BLaER1 treated with 17β-estradiol and CSF1 and Interleukin-3, amounts not matched to agents 10 nM and 100 nM (cell line): ENCODE results near the gene TARBP1.

ENCODE experiments used
- H3K27ac ChIP-seq, 11 experiments: shearing (Covaris generic); formaldehyde crosslinking; 2 replicates each; pipeline ENCODE4 v1.8.1; 2022
- H3K27me3 ChIP-seq, 11 experiments: shearing (Covaris generic); formaldehyde crosslinking; 2 replicates each; pipeline ENCODE4 v1.8.1; 2022
- H3K36me3 ChIP-seq, 11 experiments: shearing (Covaris generic); formaldehyde crosslinking; 2 replicates each; pipeline ENCODE4 v1.8.1; 2022
- H3K4me1 ChIP-seq, 10 experiments: shearing (Covaris generic); formaldehyde crosslinking; 2 replicates each; pipeline ENCODE4 v1.8.1; 2022
- H3K4me2 ChIP-seq, 11 experiments: shearing (Covaris generic); formaldehyde crosslinking; 2 replicates each; pipeline ENCODE4 v1.8.1; 2022
- H3K4me3 ChIP-seq, 10 experiments: shearing (Covaris generic); formaldehyde crosslinking; 2 replicates each; pipeline ENCODE4 v1.8.1; 2022
- H3K9ac ChIP-seq, 11 experiments: shearing (Covaris generic); formaldehyde crosslinking; 2 replicates each; pipeline ENCODE4 v1.8.1; 2022
- H3K9me3 ChIP-seq, 11 experiments: shearing (Covaris generic); formaldehyde crosslinking; replicated peaks in 1 of 11; 2 replicates each; pipeline ENCODE4 v1.8.1; 2022
- H4K20me1 ChIP-seq, 11 experiments: shearing (Covaris generic); formaldehyde crosslinking; 2 replicates each; pipeline ENCODE4 v1.8.1; 2022
- Cebpa-rat ChIP-seq, 11 experiments: shearing (Covaris generic); IDR thresholded peaks; 2 replicates each; pipeline ENCODE4 v1.8.1; 2022

TARBP1 gene

DNA sequence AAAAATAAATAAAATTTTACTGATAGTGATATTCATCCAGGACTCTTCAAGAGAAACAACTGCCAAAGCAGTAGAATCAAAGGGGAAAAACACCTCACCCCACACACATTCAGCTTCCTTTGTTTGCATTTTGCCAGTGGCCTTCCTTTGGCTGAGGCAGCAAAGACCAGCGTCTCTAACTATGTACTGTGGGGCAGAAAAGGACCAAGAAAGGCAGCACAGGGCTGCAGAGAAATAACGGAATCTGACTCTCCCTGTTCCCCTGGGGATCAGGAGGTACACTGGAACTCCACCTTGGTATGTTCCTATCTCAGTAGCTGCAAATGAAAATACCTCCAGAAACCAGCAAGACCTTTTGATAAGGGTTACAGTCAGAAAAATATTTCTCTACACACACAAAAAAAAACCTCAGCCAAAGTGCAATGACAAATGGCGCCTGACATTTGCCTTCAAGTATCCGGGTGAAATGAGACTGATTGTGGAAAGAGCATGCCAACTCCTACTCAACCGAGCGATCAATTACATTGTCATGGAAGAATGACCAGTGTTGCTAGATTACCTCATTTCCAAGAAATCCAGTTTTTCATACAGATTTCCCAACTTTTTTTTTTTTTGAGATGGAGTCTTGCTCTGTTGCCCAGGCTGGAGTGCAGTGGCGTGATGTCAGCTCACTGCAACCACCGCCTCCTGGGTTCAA, 50.9 kb downstream of the TARBP1 start:
- Histone ChIP-seq H3K27me3 (no peaks in the 10 kb centered on the region), H3K36me3 (peaks cover 43 to 100% (median 91%) of the 10 kb centered on the region in 11 experiments), H3K4me1 (peaks cover 0 to 19% (median 0%) of the 10 kb centered on the region in 10 experiments; a peak in 6 of 20 replicates), H3K9me3 (no peaks in the 10 kb centered on the region), H3K27ac (no peak overlapping the region), H3K4me3 (no peak overlapping the region), H3K4me2 (no peak overlapping the region), H3K9ac (no peak overlapping the region), H4K20me1 (no peaks in the 10 kb centered on the region; a peak in 1 of 22 replicates)
- no peak for TF ChIP-seq Cebpa-rat (IDR thresholded peaks at IDR 0.05)

DNA sequence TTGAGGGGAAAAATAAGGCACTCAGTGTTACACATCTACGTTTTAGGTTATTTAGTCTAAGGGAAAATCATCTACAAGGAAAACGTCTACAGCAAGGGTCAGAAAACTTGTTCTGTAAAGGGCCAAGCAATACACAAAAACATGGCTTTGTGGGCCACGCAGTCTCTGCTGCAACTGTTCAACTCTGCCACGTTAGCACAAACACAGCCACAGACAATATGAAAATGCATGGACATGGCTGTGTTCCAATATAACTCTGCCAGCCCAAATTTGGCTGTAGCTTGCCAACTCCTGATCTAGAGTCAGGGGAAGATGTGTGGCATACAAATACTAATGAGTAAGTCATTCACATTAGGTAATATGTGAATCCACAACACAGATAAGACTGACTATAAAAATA, 65.0 kb downstream of the TARBP1 start:
- H4K20me1 ChIP-seq = no peaks in the 10 kb centered on the region
- H3K36me3 ChIP-seq = peaks cover 40 to 100% (median 96%) of the 10 kb centered on the region in 11 experiments; a peak in 21 of 22 replicates
- no peaks in the 10 kb centered on the region for H3K4me1 ChIP-seq
- no peak overlapping the region for H3K27ac ChIP-seq
- no peak overlapping the region for H3K9ac ChIP-seq
- H3K9me3 ChIP-seq = no peaks in the 10 kb centered on the region
- TF ChIP-seq Cebpa-rat (IDR thresholded peaks at IDR 0.05) = no peak
- no peak overlapping the region for H3K4me3 ChIP-seq
- no peak overlapping the region for H3K4me2 ChIP-seq
- H3K27me3 ChIP-seq = no peaks in the 10 kb centered on the region

DNA sequence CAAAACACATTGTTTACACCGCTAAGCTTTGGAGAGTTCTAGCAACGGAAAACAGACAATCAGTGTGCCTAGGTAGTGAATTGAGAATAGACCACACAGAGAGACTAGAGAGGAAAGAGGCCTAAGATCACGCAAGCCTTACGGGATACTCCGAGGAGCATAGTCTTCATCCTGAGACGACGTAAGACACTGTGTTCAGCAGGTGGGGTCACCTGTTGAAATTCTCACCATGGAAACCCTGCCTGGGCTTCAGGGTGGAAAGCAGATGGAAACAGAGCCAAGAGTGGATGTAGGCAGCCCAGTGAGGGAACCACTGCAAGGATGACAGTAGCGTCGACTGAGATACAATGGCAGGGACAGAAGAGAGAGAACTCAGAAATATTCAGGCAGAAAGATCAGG, 65.5 kb downstream of the TARBP1 start:
- Histone ChIP-seq H3K4me2 (no peak overlapping the region), H3K27me3 (no peaks in the 10 kb centered on the region), H3K9ac (no peak overlapping the region), H3K4me3 (no peak overlapping the region), H3K27ac (no peak overlapping the region), H3K4me1 (no peaks in the 10 kb centered on the region), H3K36me3 (peaks cover 41 to 100% (median 99%) of the 10 kb centered on the region in 11 experiments; a peak in 21 of 22 replicates), H4K20me1 (no peaks in the 10 kb centered on the region), H3K9me3 (no peaks in the 10 kb centered on the region)
- no peak for TF ChIP-seq Cebpa-rat (IDR thresholded peaks at IDR 0.05)

DNA sequence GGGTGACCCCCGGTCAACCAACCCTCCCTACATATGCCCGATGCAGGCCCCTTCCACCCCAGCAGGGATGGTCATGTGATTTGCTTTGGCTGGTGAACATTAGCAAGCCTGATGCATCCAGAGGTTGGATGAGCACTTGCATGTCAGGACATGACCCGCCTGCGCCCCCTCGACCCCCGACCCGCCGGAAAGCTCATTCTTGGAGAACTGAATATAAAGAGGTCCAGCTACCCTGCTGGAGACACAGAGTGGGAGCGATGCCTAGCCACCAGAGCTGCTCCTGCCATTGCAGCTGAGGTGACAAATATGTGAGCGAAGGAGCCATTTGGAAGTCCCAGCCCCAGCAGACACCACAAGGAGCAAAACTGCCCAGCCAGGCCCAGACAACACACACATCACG, 66.1 kb downstream of the TARBP1 start:
- TF ChIP-seq Cebpa-rat (IDR thresholded peaks at IDR 0.05) = no peak
- Histone ChIP-seq H3K4me2 (no peak overlapping the region), H3K27me3 (no peaks in the 10 kb centered on the region), H3K36me3 (peaks cover 41 to 100% (median 99%) of the 10 kb centered on the region in 11 experiments; a peak in 21 of 22 replicates), H3K4me1 (no peaks in the 10 kb centered on the region), H4K20me1 (no peaks in the 10 kb centered on the region), H3K27ac (no peak overlapping the region), H3K9ac (no peak overlapping the region), H3K4me3 (no peak overlapping the region), H3K9me3 (no peaks in the 10 kb centered on the region)

DNA sequence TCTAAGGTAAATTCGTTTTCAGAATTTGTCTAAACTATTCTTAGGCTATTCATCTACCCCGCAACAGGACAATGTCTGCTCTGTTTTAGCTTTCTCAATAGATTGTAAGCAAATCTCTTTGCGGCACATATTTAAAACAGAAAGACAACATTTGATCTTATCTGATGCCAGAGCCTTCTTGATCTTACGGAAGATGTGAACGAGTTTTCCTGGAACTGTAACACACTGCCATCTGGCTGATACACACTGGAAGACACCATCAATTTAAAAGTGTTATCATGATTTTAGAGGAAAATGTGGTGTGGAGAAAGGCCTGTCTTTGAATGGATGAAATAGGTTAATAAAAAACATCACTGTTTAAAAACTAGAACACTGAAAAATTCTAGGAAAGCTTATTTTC, 69.7 kb downstream of the TARBP1 start:
- Histone ChIP-seq H3K9me3 (no peaks in the 10 kb centered on the region), H3K27me3 (no peaks in the 10 kb centered on the region), H3K36me3 (peaks cover 39 to 100% (median 95%) of the 10 kb centered on the region in 11 experiments), H3K9ac (no peak overlapping the region), H3K4me3 (no peak overlapping the region), H3K4me2 (no peak overlapping the region), H3K27ac (no peak overlapping the region), H3K4me1 (no peaks in the 10 kb centered on the region), H4K20me1 (no peaks in the 10 kb centered on the region)
- no peak for TF ChIP-seq Cebpa-rat (IDR thresholded peaks at IDR 0.05)

DNA sequence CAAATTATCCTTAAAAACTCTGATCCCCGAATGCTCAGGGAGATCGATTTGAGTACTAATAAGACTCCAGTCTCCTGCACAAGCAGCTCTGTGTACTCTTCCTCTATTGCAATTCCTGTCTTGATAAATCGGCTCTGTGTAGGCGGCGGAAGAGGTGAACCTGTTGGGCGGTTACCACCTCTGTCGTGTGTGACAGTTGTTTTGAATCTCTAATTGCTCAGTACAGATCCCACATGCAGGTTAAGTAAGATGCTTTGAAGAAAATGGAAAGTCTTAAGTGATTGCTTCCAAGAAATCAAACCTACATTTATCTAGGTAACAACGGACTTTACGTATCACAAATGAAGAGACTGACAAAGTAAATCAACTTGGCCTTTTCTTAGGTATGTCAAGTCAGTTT, 70.2 kb downstream of the TARBP1 start:
- no peak for TF ChIP-seq Cebpa-rat (IDR thresholded peaks at IDR 0.05)
- no peak overlapping the region for H3K4me2 ChIP-seq
- no peak overlapping the region for H3K27ac ChIP-seq
- H3K4me3 ChIP-seq = no peak overlapping the region
- peaks cover 34 to 100% (median 95%) of the 10 kb centered on the region in 11 experiments for H3K36me3 ChIP-seq
- no peaks in the 10 kb centered on the region for H4K20me1 ChIP-seq
- H3K9me3 ChIP-seq = no peaks in the 10 kb centered on the region
- H3K9ac ChIP-seq = no peak overlapping the region
- no peaks in the 10 kb centered on the region for H3K4me1 ChIP-seq
- no peaks in the 10 kb centered on the region for H3K27me3 ChIP-seq

DNA sequence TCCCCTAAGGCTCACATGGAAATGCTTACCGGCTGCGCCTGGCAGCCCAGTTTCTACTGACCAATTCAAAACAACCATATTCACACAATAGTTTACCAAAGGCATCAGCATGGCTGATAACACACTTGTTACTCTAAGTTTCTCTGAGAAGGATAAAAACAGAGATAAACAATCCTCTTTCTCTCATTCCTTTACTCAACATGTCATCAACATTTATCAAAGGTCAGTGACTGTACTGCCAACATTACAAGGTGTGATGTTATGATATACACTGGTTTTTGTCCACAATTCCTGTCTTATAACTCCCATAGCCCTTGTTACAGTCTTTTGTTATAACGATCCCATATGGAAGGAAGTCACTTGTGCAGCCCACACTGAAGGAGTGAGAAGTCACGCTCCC, 72.1 kb downstream of the TARBP1 start:
- Histone ChIP-seq H3K4me3 (no peak overlapping the region), H3K27me3 (no peaks in the 10 kb centered on the region), H4K20me1 (no peaks in the 10 kb centered on the region), H3K9ac (no peak overlapping the region), H3K4me2 (no peak overlapping the region), H3K4me1 (peaks cover 0 to 5% (median under 1%) of the 10 kb centered on the region in 10 experiments; a peak in 7 of 20 replicates), H3K9me3 (no peaks in the 10 kb centered on the region), H3K27ac (no peak overlapping the region), H3K36me3 (peaks cover 15 to 100% (median 86%) of the 10 kb centered on the region in 11 experiments)
- TF ChIP-seq Cebpa-rat (IDR thresholded peaks at IDR 0.05) = no peak

DNA sequence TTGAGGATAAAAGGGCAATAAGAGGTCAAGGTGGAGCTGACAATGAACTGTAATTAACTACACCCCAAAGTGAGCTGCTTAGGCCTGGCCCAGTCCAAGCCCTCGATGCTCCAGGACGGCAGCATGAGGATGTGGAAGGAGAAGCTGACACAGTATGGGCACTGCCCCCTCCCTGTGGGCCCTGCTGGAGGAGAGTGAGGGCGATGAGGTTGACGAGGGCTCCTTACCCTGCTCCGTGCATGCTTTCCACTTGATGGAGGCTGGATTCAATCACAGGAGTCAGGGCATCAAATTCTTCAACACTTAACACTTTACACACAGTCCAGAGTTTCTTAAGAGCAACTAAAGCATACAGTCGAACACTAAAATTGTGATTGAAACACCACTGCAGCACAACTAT, 73.3 kb downstream of the TARBP1 start:
- Histone ChIP-seq H3K27me3 (no peaks in the 10 kb centered on the region), H3K4me3 (no peak overlapping the region), H3K4me1 (peaks cover 0 to 17% (median 9%) of the 10 kb centered on the region in 10 experiments; a peak in 14 of 20 replicates), H3K27ac (no peak overlapping the region), H3K4me2 (no peak overlapping the region), H4K20me1 (no peaks in the 10 kb centered on the region), H3K36me3 (peaks cover 13 to 92% (median 75%) of the 10 kb centered on the region in 11 experiments; a peak in 21 of 22 replicates), H3K9me3 (no peaks in the 10 kb centered on the region), H3K9ac (no peak overlapping the region)
- no peak for TF ChIP-seq Cebpa-rat (IDR thresholded peaks at IDR 0.05)

DNA sequence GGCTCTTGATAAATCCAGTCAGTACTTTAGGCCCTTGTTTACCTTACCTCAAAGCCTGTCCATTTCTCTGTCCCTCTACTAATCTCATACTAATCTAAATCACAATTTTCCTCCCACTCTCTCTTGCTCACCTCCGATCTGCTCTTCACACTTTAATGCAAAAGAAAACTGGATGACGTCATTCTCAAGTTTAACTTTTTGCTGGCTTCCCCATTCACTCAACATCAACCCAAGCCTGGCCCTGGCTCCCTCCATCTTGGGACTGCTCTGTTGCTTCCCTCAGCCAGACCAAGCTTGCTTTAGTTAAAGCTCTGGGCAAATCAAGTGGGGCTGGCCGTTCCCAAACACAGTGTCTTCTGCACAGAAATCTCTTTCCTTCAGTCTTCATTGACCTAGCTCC, 76.0 kb downstream of the TARBP1 start:
- Histone ChIP-seq H3K4me2 (no peak overlapping the region), H3K4me3 (no peak overlapping the region), H3K27ac (no peak overlapping the region), H3K9me3 (no peaks in the 10 kb centered on the region), H3K9ac (no peak overlapping the region), H3K4me1 (peaks cover 6 to 41% (median 27%) of the 10 kb centered on the region in 10 experiments; a peak in 18 of 20 replicates), H3K27me3 (no peaks in the 10 kb centered on the region), H4K20me1 (no peaks in the 10 kb centered on the region), H3K36me3 (peaks cover 7 to 80% (median 53%) of the 10 kb centered on the region in 11 experiments; a peak in 17 of 22 replicates)
- TF ChIP-seq Cebpa-rat (IDR thresholded peaks at IDR 0.05) = no peak

DNA sequence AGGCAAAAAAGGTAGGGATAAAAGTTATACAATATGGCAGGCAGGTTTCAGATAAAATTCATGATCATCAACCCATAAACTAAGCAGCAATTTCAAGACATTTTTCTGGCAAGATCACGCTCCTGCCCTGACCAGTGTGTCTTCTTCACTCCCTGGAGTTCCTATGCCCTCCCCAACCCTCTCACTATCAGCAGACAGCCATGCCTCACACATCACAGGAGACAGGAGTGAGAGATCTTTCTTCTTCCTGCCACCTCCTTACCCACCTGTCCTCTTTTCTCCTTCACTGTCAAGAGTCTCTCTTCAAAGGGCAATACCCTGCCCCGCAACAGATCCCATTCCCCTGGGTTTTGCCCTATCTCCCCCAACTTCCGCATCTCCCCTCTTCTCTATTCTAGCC, 77.3 kb downstream of the TARBP1 start:
- H3K36me3 ChIP-seq = peaks cover 7 to 72% (median 42%) of the 10 kb centered on the region in 11 experiments; a peak in 17 of 22 replicates
- no peak overlapping the region for H3K9ac ChIP-seq
- H3K4me2 ChIP-seq = peak overlapping the region in 2 of 11 experiments; percentile 7 to 14; a peak in 2 of 22 replicates
- peak overlapping the region in 4 of 11 experiments; percentile 2 to 32 (median 25); a peak in 3 of 22 replicates for H3K27ac ChIP-seq
- no peaks in the 10 kb centered on the region for H3K9me3 ChIP-seq
- no peak for TF ChIP-seq Cebpa-rat (IDR thresholded peaks at IDR 0.05)
- H3K4me1 ChIP-seq = peaks cover 6 to 45% (median 27%) of the 10 kb centered on the region in 10 experiments; a peak in 18 of 20 replicates
- H3K4me3 ChIP-seq = no peak overlapping the region
- no peaks in the 10 kb centered on the region for H4K20me1 ChIP-seq
- H3K27me3 ChIP-seq = no peaks in the 10 kb centered on the region
